Liver (tissue), 9 donors: Measurements from ENCODE around the gene CDC6. TPM values are rescaled to one million over a fixed set of nuclear protein-coding genes. Genes with fewer than 3 reads are reported as not detected.

Experiments used
- DNase-seq: peaks from one replicate; pipeline ENCODE4 v3.0.0-alpha.2; 2017; ENCODE audit warnings: low spot score
- H3K27ac ChIP-seq, 2 donors: one replicate each; pipeline ENCODE4 v1.7.0; 2013; ENCODE audit warnings: inconsistent platforms in 2 of 2, low read length in 2 of 2, control low read depth in 1 of 2, low read depth in 1 of 2, mild to moderate bottlenecking in 1 of 2
- H3K27me3 ChIP-seq, 4 donors: one replicate each; pipeline versions ENCODE4 v1.6.1 to v1.7.0; 2013; ENCODE audit warnings: low read length in 3 of 4, inconsistent platforms in 1 of 4, mild to moderate bottlenecking in 1 of 4, moderate library complexity in 1 of 4; ENCODE audit not compliant: control insufficient read depth in 4 of 4, insufficient read depth in 4 of 4
- H3K36me3 ChIP-seq, 4 donors: one replicate each; pipeline versions ENCODE4 v1.6.1 to v1.7.0; 2013; ENCODE audit warnings: low read length in 3 of 4, mild to moderate bottlenecking in 3 of 4, low read depth in 1 of 4, moderate library complexity in 1 of 4; ENCODE audit not compliant: control insufficient read depth in 4 of 4, insufficient read depth in 3 of 4
- H3K4me1 ChIP-seq, 4 donors: one replicate each; pipeline versions ENCODE4 v1.6.1 to v1.7.0; 2013; ENCODE audit warnings: low read length in 3 of 4, mild to moderate bottlenecking in 3 of 4, moderate library complexity in 1 of 4; ENCODE audit not compliant: control insufficient read depth in 4 of 4, insufficient read depth in 4 of 4
- H3K4me3 ChIP-seq, 3 donors: one replicate each; pipeline versions ENCODE4 v1.6.1 to v1.7.0; 2013; ENCODE audit warnings: low read length in 3 of 3, control low read depth in 1 of 3, low read depth in 1 of 3, mild to moderate bottlenecking in 1 of 3
- H3K9ac ChIP-seq, 2 donors: one replicate each; pipeline ENCODE4 v1.7.0; 2013; ENCODE audit warnings: low read length in 2 of 2, mild to moderate bottlenecking in 2 of 2, moderate library complexity in 2 of 2, control low read depth in 1 of 2, low read depth in 1 of 2
- H3K9me3 ChIP-seq, 4 donors: one replicate each; pipeline versions ENCODE4 v1.6.1 to v1.7.0; 2013; ENCODE audit warnings: low read length in 3 of 4; ENCODE audit not compliant: control insufficient read depth in 4 of 4
- ATF3 ChIP-seq: IDR thresholded peaks from 2 replicates; pipeline ENCODE4 v1.6.1; 2016; ENCODE audit warnings: antibody characterized with exemption
- EGR1 ChIP-seq, 2 donors: IDR thresholded peaks; 2 replicates each; pipeline ENCODE4 v1.6.1; 2016 to 2018; ENCODE audit warnings: antibody characterized with exemption in 2 of 2, low read depth in 2 of 2
- FOXA1 ChIP-seq: IDR thresholded peaks from 2 replicates; pipeline ENCODE4 v1.6.1; 2016; ENCODE audit warnings: antibody characterized with exemption
- FOXA2 ChIP-seq: IDR thresholded peaks from 2 replicates; pipeline ENCODE4 v1.6.1; 2016; ENCODE audit warnings: antibody characterized with exemption
- HNF4A ChIP-seq, 2 donors: conservative IDR thresholded peaks; 2 replicates each; pipeline ENCODE4 v1.6.1; 2016; ENCODE audit warnings: antibody characterized with exemption in 2 of 2, mild to moderate bottlenecking in 2 of 2
- HNF4G ChIP-seq: IDR thresholded peaks from 2 replicates; pipeline ENCODE4 v1.6.1; 2016; ENCODE audit warnings: antibody characterized with exemption
- MAX ChIP-seq: IDR thresholded peaks from 2 replicates; pipeline ENCODE4 v1.6.1; 2016; ENCODE audit warnings: antibody characterized with exemption
- REST ChIP-seq: IDR thresholded peaks from 2 replicates; pipeline ENCODE4 v1.6.1; 2016; ENCODE audit warnings: antibody characterized with exemption, mild to moderate bottlenecking
- RXRA ChIP-seq, 2 donors: IDR thresholded peaks; 2 replicates each; pipeline ENCODE4 v1.6.1; 2017 to 2018; ENCODE audit warnings: antibody characterized with exemption in 2 of 2, mild to moderate bottlenecking in 1 of 2
- SP1 ChIP-seq: IDR thresholded peaks from 2 replicates; pipeline ENCODE4 v1.6.1; 2018; ENCODE audit warnings: antibody characterized with exemption, mild to moderate bottlenecking
- TAF1 ChIP-seq: conservative IDR thresholded peaks from 2 replicates; pipeline ENCODE4 v1.6.1; 2016; ENCODE audit warnings: antibody characterized with exemption, mild to moderate bottlenecking
- YY1 ChIP-seq: IDR thresholded peaks from 2 replicates; pipeline ENCODE4 v1.6.1; 2016; ENCODE audit warnings: antibody characterized with exemption, mild to moderate bottlenecking
- ZBTB33 ChIP-seq: IDR thresholded peaks from 2 replicates; pipeline ENCODE4 v1.6.1; 2016; ENCODE audit warnings: antibody characterized with exemption
- WGBS: extraction: QIAGEN DNeasy Blood & Tissue Kit; methylation state at CpG from one replicate; pipeline ENCODE4 v1.1.7; 2013; 5-methylcytosine and 5-hydroxymethylcytosine counted together
- polyA plus RNA-seq, 2 donors: library from polyadenylated mRNA; stranded (reverse) in 1 of 2; unstranded in 1 of 2; fragments of 200-250 nt in 1 of 2; fragments of >200 nt in 1 of 2; fragmentation: Nextera tagmentation in 1 of 2; extraction: Ambion mirVana in 1 of 2; gene quantifications; one replicate each; pipeline versions ENCODE4 v1.2.1 to v1.2.3, GENCODE V29; 2013 to 2015
- total RNA-seq, 2 donors: library from RNA; depleted of rRNA; stranded (reverse); fragments of >200 nt; gene quantifications; one replicate each; pipeline ENCODE4 v1.2.3, GENCODE V29; 2014
- donor health status: healthy.
- donor health status: healthy.
- donor health status: healthy.
- donor health status: healthy.
- donor health status: healthy.

Gene CDC6
- total and polyA plus RNA-seq, 4 donors, result 0.54 to 16.5 (median 2.5) TPM

GRCh38 chr17:40259505-40259904 is 28.2 kb upstream of the CDC6 start:
- DNase-seq, result no peak
- no peaks in the 10 kb centered on the region for H3K4me1 ChIP-seq
- H3K9ac ChIP-seq, result no peak overlapping the region
- H3K27ac ChIP-seq, result no peak overlapping the region
- no peak for TF ChIP-seq FOXA1
- TF ChIP-seq HNF4A (conservative IDR thresholded peaks at IDR 0.05), result no peak
- TF ChIP-seq FOXA2, result no peak
- TF ChIP-seq ZBTB33, result no peak
- TF ChIP-seq SP1, result no peak
- TF ChIP-seq EGR1 (IDR thresholded peaks at IDR 0.05; ENCODE audit: low read depth in 2 of 2), result no peak
- TF ChIP-seq REST, result no peak
- no peak for TF ChIP-seq MAX
- no peak for TF ChIP-seq RXRA (IDR thresholded peaks at IDR 0.05)
- TF ChIP-seq YY1, result no peak
- no peak for TF ChIP-seq ATF3
- 86% methylated on average over 2 of the region's 2 CpGs for WGBS
- H3K27me3 ChIP-seq, result no peaks in the 10 kb centered on the region
- H3K4me3 ChIP-seq, result no peak overlapping the region
- peaks cover 11 to 37% (median 31%) of the 10 kb centered on the region in 4 donors for H3K36me3 ChIP-seq
- H3K9me3 ChIP-seq, result no peaks in the 10 kb centered on the region

GRCh38 chr17:40260528-40260927 is 27.2 kb upstream of the CDC6 start:
- H3K4me1 ChIP-seq, result no peaks in the 10 kb centered on the region
- no peaks in the 10 kb centered on the region for H3K9me3 ChIP-seq
- no peak overlapping the region for H3K27ac ChIP-seq
- no peak for TF ChIP-seq MAX
- no peak for TF ChIP-seq TAF1
- TF ChIP-seq HNF4G, result no peak
- no peak for TF ChIP-seq ZBTB33
- peaks cover 15 to 43% (median 39%) of the 10 kb centered on the region in 4 donors for H3K36me3 ChIP-seq
- no peak overlapping the region for H3K4me3 ChIP-seq
- no peak for DNase-seq
- H3K27me3 ChIP-seq, result no peaks in the 10 kb centered on the region
- WGBS, result 95% methylated on average over 7 of the region's 7 CpGs
- H3K9ac ChIP-seq, result no peak overlapping the region
